A549 (cell line): Measurements from ENCODE around the gene CCDC80.

ENCODE experiments used
- CBX2 ChIP-seq: fragments of 200-600 bp; sonication (generic); IDR thresholded peaks from 2 replicates; pipeline ENCODE4 v1.6.1; 2016; ENCODE audit warnings: low read depth, mild to moderate bottlenecking, borderline replicate concordance
- CHD2 ChIP-seq: fragments of 150-350 bp; IDR thresholded peaks from 2 replicates; pipeline ENCODE4 v1.6.1; 2014; ENCODE audit warnings: low read length; ENCODE audit not compliant: partially characterized antibody
- CHD4 ChIP-seq: fragments of 200-600 bp; sonication (generic); IDR thresholded peaks from 2 replicates; pipeline ENCODE4 v1.6.1; 2016; ENCODE audit warnings: antibody characterized with exemption, mild to moderate bottlenecking, borderline replicate concordance
- HOXA7 ChIP-seq: fragments of 250-450 bp; sonication (Bioruptor Pico); IDR thresholded peaks from 2 replicates; pipeline ENCODE4 v1.5.0; 2020; ENCODE audit warnings: mild to moderate bottlenecking, moderate library complexity
- KDM5A ChIP-seq: fragments of 200-600 bp; sonication (generic); IDR thresholded peaks from 2 replicates; pipeline ENCODE4 v1.6.1; 2016; ENCODE audit warnings: antibody characterized with exemption, mild to moderate bottlenecking
- POLR2A ChIP-seq: IDR thresholded peaks from 2 replicates; pipeline ENCODE4 v1.6.1; 2012; ENCODE audit warnings: mild to moderate bottlenecking, low read length
- POLR2AphosphoS2 ChIP-seq: conservative IDR thresholded peaks from 2 replicates; pipeline ENCODE4 v1.6.1; 2012; ENCODE audit warnings: low read length, improper control_type of control experiment, inconsistent platforms
- RFX5 ChIP-seq: fragments of 450-650 bp; IDR thresholded peaks from 2 replicates; pipeline ENCODE4 v1.7.1; 2014; ENCODE audit warnings: antibody characterized with exemption, mild to moderate bottlenecking, moderate library complexity
- TF ChIP-seq, protein P1 (sequence below): fragments of >200 bp; sonication (Bioruptor Twin); formaldehyde crosslinking; IDR thresholded peaks from 3 replicates; pipeline ENCODE4 v1.5.1; 2016
- TF ChIP-seq, protein P2 (sequence below): fragments of 150-350 bp; IDR thresholded peaks from 2 replicates; pipeline ENCODE4 v1.6.1; 2014; ENCODE audit warnings: low read depth, mild to moderate bottlenecking, low read length
- TF ChIP-seq, protein P3 (sequence below): fragments of 200-600 bp; sonication (generic); IDR thresholded peaks from 2 replicates; pipeline ENCODE4 v1.6.1; 2016; ENCODE audit warnings: antibody characterized with exemption, mild to moderate bottlenecking, moderate library complexity
- TF ChIP-seq, protein P4 (sequence below): IDR thresholded peaks from 2 replicates; pipeline ENCODE4 v1.6.1; 2012

DNA sequence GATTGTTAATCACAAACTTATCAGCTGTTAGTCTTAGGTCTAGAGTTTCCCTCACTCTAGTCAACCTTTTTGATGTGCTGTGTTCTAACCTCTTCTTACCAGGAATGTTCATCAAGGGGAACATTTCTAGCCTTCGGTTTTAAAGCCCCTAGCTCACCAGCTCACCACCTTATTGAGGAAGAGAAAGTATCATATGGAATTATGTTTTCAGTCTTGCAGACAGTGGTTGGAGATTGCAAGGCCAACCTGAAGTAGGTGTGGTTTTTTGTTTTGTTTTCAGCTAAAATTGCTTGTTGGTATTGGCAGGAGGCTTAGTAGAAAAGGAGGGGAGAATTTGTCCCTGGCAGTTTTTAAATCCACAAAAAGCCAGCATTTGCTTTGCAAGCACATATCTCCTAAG lies 48.4 kb upstream of the CCDC80 start:
- TF ChIP-seq, protein P1, sequence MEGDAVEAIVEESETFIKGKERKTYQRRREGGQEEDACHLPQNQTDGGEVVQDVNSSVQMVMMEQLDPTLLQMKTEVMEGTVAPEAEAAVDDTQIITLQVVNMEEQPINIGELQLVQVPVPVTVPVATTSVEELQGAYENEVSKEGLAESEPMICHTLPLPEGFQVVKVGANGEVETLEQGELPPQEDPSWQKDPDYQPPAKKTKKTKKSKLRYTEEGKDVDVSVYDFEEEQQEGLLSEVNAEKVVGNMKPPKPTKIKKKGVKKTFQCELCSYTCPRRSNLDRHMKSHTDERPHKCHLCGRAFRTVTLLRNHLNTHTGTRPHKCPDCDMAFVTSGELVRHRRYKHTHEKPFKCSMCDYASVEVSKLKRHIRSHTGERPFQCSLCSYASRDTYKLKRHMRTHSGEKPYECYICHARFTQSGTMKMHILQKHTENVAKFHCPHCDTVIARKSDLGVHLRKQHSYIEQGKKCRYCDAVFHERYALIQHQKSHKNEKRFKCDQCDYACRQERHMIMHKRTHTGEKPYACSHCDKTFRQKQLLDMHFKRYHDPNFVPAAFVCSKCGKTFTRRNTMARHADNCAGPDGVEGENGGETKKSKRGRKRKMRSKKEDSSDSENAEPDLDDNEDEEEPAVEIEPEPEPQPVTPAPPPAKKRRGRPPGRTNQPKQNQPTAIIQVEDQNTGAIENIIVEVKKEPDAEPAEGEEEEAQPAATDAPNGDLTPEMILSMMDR, result no peak
- TF ChIP-seq POLR2AphosphoS2, result no peak
- TF ChIP-seq CBX2, result no peak
- TF ChIP-seq, protein P2, sequence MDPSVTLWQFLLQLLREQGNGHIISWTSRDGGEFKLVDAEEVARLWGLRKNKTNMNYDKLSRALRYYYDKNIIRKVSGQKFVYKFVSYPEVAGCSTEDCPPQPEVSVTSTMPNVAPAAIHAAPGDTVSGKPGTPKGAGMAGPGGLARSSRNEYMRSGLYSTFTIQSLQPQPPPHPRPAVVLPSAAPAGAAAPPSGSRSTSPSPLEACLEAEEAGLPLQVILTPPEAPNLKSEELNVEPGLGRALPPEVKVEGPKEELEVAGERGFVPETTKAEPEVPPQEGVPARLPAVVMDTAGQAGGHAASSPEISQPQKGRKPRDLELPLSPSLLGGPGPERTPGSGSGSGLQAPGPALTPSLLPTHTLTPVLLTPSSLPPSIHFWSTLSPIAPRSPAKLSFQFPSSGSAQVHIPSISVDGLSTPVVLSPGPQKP, result no peak
- no peak for TF ChIP-seq CHD4
- no peak for TF ChIP-seq RFX5
- no peak for TF ChIP-seq HOXA7
- no peak for TF ChIP-seq KDM5A
- TF ChIP-seq, protein P3, sequence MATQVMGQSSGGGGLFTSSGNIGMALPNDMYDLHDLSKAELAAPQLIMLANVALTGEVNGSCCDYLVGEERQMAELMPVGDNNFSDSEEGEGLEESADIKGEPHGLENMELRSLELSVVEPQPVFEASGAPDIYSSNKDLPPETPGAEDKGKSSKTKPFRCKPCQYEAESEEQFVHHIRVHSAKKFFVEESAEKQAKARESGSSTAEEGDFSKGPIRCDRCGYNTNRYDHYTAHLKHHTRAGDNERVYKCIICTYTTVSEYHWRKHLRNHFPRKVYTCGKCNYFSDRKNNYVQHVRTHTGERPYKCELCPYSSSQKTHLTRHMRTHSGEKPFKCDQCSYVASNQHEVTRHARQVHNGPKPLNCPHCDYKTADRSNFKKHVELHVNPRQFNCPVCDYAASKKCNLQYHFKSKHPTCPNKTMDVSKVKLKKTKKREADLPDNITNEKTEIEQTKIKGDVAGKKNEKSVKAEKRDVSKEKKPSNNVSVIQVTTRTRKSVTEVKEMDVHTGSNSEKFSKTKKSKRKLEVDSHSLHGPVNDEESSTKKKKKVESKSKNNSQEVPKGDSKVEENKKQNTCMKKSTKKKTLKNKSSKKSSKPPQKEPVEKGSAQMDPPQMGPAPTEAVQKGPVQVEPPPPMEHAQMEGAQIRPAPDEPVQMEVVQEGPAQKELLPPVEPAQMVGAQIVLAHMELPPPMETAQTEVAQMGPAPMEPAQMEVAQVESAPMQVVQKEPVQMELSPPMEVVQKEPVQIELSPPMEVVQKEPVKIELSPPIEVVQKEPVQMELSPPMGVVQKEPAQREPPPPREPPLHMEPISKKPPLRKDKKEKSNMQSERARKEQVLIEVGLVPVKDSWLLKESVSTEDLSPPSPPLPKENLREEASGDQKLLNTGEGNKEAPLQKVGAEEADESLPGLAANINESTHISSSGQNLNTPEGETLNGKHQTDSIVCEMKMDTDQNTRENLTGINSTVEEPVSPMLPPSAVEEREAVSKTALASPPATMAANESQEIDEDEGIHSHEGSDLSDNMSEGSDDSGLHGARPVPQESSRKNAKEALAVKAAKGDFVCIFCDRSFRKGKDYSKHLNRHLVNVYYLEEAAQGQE, result no peak
- no peak for TF ChIP-seq CHD2
- TF ChIP-seq, protein P4, sequence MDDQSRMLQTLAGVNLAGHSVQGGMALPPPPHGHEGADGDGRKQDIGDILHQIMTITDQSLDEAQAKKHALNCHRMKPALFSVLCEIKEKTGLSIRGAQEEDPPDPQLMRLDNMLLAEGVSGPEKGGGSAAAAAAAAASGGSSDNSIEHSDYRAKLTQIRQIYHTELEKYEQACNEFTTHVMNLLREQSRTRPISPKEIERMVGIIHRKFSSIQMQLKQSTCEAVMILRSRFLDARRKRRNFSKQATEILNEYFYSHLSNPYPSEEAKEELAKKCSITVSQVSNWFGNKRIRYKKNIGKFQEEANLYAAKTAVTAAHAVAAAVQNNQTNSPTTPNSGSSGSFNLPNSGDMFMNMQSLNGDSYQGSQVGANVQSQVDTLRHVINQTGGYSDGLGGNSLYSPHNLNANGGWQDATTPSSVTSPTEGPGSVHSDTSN, result no peak
- TF ChIP-seq POLR2A, result no peak
